GM23338 (cell line): ENCODE measurements around the gene GDA. TPM values are rescaled to one million over a fixed set of nuclear protein-coding genes. Genes with fewer than 3 reads are reported as not detected.

Experiments
- ATAC-seq: fragments of 200-7000 bp; cut with Tn5 transposase; 3 replicates; pipeline ENCODE4 v1.9.1; 2020
- DNase-seq: peaks from one replicate; pipeline ENCODE4 v3.0.0-alpha.2; 2015; ENCODE audit warnings: low spot score
- H2AFZ ChIP-seq: fragments of 200-600 bp; sonication (generic); 2 replicates; pipeline ENCODE4 v1.8.0; 2016; ENCODE audit warnings: antibody characterized with exemption, mild to moderate bottlenecking, moderate library complexity
- H3F3A ChIP-seq: fragments of 200-600 bp; sonication (generic); replicated peaks from 2 replicates; pipeline ENCODE4 v1.8.0; 2017; ENCODE audit warnings: antibody characterized with exemption, mixed run types, low read depth
- H3K27ac ChIP-seq: fragments of 200-600 bp; sonication (generic); 2 replicates; pipeline ENCODE4 v1.6.1; 2016; ENCODE audit warnings: low read depth
- H3K27me3 ChIP-seq: fragments of 200-600 bp; sonication (generic); 2 replicates; pipeline ENCODE4 v1.8.0; 2016; ENCODE audit warnings: mild to moderate bottlenecking, mixed run types, moderate library complexity; ENCODE audit not compliant: insufficient read depth
- H3K36me3 ChIP-seq: fragments of 200-600 bp; sonication (generic); 2 replicates; pipeline ENCODE4 v1.8.0; 2016; ENCODE audit warnings: mild to moderate bottlenecking; ENCODE audit not compliant: insufficient read depth
- H3K4me1 ChIP-seq: fragments of 200-600 bp; sonication (generic); 2 replicates; pipeline ENCODE4 v1.8.0; 2016; ENCODE audit warnings: mild to moderate bottlenecking, moderate library complexity; ENCODE audit not compliant: insufficient read depth
- H3K4me2 ChIP-seq: fragments of 200-600 bp; sonication (generic); 2 replicates; pipeline ENCODE4 v1.7.1; 2017; ENCODE audit warnings: mixed run types
- H3K4me3 ChIP-seq: fragments of 200-600 bp; sonication (generic); 2 replicates; pipeline ENCODE4 v1.6.1; 2016; ENCODE audit warnings: mixed run types
- H3K79me2 ChIP-seq: fragments of 200-600 bp; sonication (generic); replicated peaks from 2 replicates; pipeline ENCODE4 v1.8.0; 2017; ENCODE audit warnings: mild to moderate bottlenecking; ENCODE audit not compliant: insufficient read depth
- H3K9me2 ChIP-seq: fragments of 200-600 bp; sonication (generic); 2 replicates; pipeline ENCODE4 v1.8.0; 2017; ENCODE audit not compliant: insufficient read depth
- H4K20me1 ChIP-seq: fragments of 200-600 bp; sonication (generic); replicated peaks from 2 replicates; pipeline ENCODE4 v1.8.0; 2017; ENCODE audit warnings: mild to moderate bottlenecking; ENCODE audit not compliant: insufficient read depth
- H3K27ac Mint-ChIP-seq: 2 replicates; pipeline ENCODE4 v1.8.0; 2020; ENCODE audit warnings: inconsistent platforms, mild to moderate bottlenecking, moderate library complexity, mixed read lengths
- H3K27me3 Mint-ChIP-seq: 3 replicates; pipeline ENCODE4 v1.8.0; 2022; ENCODE audit warnings: low read depth, mild to moderate bottlenecking, moderate library complexity, mixed read lengths, inconsistent platforms; ENCODE audit not compliant: insufficient read depth, poor library complexity
- H3K36me3 Mint-ChIP-seq: 3 replicates; pipeline ENCODE4 v1.8.0; 2021; ENCODE audit warnings: low read depth, mild to moderate bottlenecking, inconsistent platforms, moderate library complexity, mixed read lengths
- H3K4me1 Mint-ChIP-seq: 3 replicates; pipeline ENCODE4 v1.8.0; 2020; ENCODE audit warnings: mild to moderate bottlenecking, inconsistent platforms, mixed read lengths
- H3K4me3 Mint-ChIP-seq: 3 replicates; pipeline ENCODE4 v1.8.0; 2021; ENCODE audit warnings: moderate library complexity, mild to moderate bottlenecking, inconsistent platforms, mixed read lengths
- H3K9me3 Mint-ChIP-seq: 3 replicates; pipeline ENCODE4 v1.8.0; 2020; ENCODE audit warnings: moderate library complexity, mild to moderate bottlenecking, inconsistent platforms, mixed read lengths
- CREB1 ChIP-seq: fragments of 250-450 bp; sonication (Bioruptor Pico); IDR thresholded peaks from 2 replicates; pipeline ENCODE4 v1.5.0; 2020; ENCODE audit warnings: low read depth, mild to moderate bottlenecking, moderate library complexity
- EZH2 ChIP-seq: fragments of 200-600 bp; sonication (generic); IDR thresholded peaks from one replicate; pipeline ENCODE4 v1.8.0; 2017; ENCODE audit warnings: antibody characterized with exemption, mild to moderate bottlenecking, low read depth; ENCODE audit not compliant: unreplicated experiment
- EZH2phosphoT487 ChIP-seq: fragments of 200-600 bp; sonication (generic); IDR thresholded peaks from one replicate; pipeline ENCODE4 v1.8.1; 2018; ENCODE audit warnings: antibody characterized with exemption; ENCODE audit not compliant: unreplicated experiment
- JUNB ChIP-seq: IDR thresholded peaks from one replicate; pipeline ENCODE4 v1.6.1; 2016; ENCODE audit warnings: antibody characterized with exemption; ENCODE audit not compliant: unreplicated experiment
- NANOG ChIP-seq: IDR thresholded peaks from 2 replicates; pipeline ENCODE4 v1.6.1; 2016; ENCODE audit warnings: antibody characterized with exemption, borderline replicate concordance
- REST ChIP-seq: IDR thresholded peaks from one replicate; pipeline ENCODE4 v1.6.1; 2018; ENCODE audit warnings: antibody characterized with exemption; ENCODE audit not compliant: unreplicated experiment
- STAT1 ChIP-seq: IDR thresholded peaks from one replicate; pipeline ENCODE4 v1.6.1; 2016; ENCODE audit warnings: antibody characterized with exemption; ENCODE audit not compliant: unreplicated experiment
- ZNF331 ChIP-seq: fragments of 250-450 bp; sonication (Bioruptor Pico); IDR thresholded peaks from 2 replicates; pipeline ENCODE4 v1.5.0; 2020; ENCODE audit warnings: low read depth, mild to moderate bottlenecking, moderate library complexity
- ZNF462 ChIP-seq: fragments of 250-450 bp; sonication (Bioruptor Pico); IDR thresholded peaks from 2 replicates; pipeline ENCODE4 v1.5.0; 2020; ENCODE audit warnings: mild to moderate bottlenecking, moderate library complexity
- polyA plus RNA-seq: library from polyadenylated mRNA; unstranded; fragments of >200 nt; fragmentation: Nextera tagmentation; extraction: Ambion mirVana; gene quantifications from 2 replicates; pipeline ENCODE4 v1.2.1, GENCODE V29; 2016
- total RNA-seq: library from RNA; depleted of rRNA; stranded (reverse); fragments of >200 nt; shearing (Covaris generic); gene quantifications from 2 replicates; pipeline ENCODE4 v1.2.3, GENCODE V29; 2014

GDA gene
- total and polyA plus RNA-seq, 2 experiments from 2014 or later: 4.0 to 5.8 TPM

DNA sequence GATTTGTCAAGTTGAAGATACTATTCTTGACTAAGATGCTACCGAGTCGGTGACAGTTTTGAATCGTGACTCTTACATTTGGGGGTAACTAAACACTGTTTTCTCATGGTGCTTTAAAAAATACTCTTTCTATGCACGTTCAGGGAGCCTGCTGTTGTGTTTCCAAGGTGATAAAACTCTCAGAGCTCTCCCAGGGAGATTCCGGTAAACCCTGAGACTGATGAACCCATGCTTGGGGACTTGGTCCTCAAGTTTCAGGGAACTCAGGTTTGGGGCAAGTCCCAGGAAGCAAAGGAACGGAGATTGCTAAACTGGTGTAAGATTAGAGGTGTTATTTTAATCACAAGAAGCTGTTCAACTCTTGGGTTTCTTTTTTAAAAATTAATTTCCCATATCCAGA is 1.4 kb downstream of the GDA start (continued):
- no peak for TF ChIP-seq ZNF462 (CRISPR knock-in tag)
- TF ChIP-seq ZNF331 (CRISPR knock-in tag): no peak
- no peak for TF ChIP-seq EZH2
- no peak for TF ChIP-seq EZH2phosphoT487
- no peak for TF ChIP-seq CREB1 (CRISPR knock-in tag)
- no peak for TF ChIP-seq NANOG

DNA sequence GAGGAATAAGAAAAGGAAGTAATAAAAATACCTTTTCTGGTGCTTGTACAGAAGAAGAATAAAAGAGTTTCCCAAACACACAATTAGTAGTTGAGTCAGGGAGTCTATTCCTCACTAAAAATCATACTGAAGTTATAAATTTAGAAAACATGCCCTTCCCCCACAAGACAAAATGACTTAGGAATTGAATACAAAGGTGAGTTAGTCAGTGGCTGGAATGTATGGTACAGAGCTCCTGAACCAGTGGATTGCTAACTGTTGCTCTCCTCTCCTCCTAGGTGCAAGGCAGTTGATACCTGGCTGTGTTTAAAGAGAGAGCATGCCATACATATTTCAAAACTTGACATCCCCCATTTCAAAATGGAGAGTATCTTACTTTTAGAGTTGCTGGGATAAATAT is 1.9 kb downstream of the GDA start:
- Histone ChIP-seq H3K4me2 (no peak overlapping the region), H3K4me3 (no peak overlapping the region), H4K20me1 (no peaks in the 10 kb centered on the region; the same call in 1 of the 2 replicates), H3K79me2 (no peaks in the 10 kb centered on the region), H3K9me2 (no peaks in the 10 kb centered on the region), H3K36me3 (no peaks in the 10 kb centered on the region), H3K4me1 (peaks cover 4% of the 10 kb centered on the region; the same call in 1 of the 2 replicates), H3K27me3 (peaks cover 42% of the 10 kb centered on the region), H3F3A (no peaks in the 10 kb centered on the region), H3K27ac (no peak overlapping the region), H2AFZ (no peak overlapping the region)
- DNase-seq: no peak
- Mint-ChIP-seq H3K4me1 (no peaks in the 10 kb centered on the region; the same call in 1 of the 3 replicates), H3K36me3 (no peaks in the 10 kb centered on the region; the same call in 2 of the 3 replicates), H3K27me3 (peaks cover 32% of the 10 kb centered on the region), H3K9me3 (no peaks in the 10 kb centered on the region), H3K27ac (no peak overlapping the region), H3K4me3 (no peak overlapping the region)
- no peak for ATAC-seq
- no peak for TF ChIP-seq REST
- no peak for TF ChIP-seq STAT1
- no peak for TF ChIP-seq JUNB
